ENCODE measurements around the gene ESYT3.
"Not testable (repeated sequence)": the region's sequence is repeated elsewhere in the genome, so short reads cannot be mapped to it uniquely, and the experiment has no call there.

ESYT3 gene

GRCh38 chr3:138407236-138407907 lies 27.0 kb upstream of the ESYT3 start:
- no peak for DNase-seq (ENCODE audit: low spot score)
- in situ Hi-C loops (cut with MboI; ENCODE audit: low sequenced_read_pairs, unreplicated experiment), result no loop called here
- TF ChIP-seq CTCF (IDR thresholded peaks at IDR 0.05; ENCODE audit: borderline replicate concordance, control extremely low read depth, extremely low read depth, insufficient read depth, missing control alignments), result no peak

- no peak for DNase-seq (ENCODE audit: low spot score)
- no peak for TF ChIP-seq CTCF (IDR thresholded peaks at IDR 0.05; ENCODE audit: borderline replicate concordance, control extremely low read depth, extremely low read depth, insufficient read depth, missing control alignments)
- in situ Hi-C loops (cut with MboI; ENCODE audit: low sequenced_read_pairs, unreplicated experiment), result no loop called here
Measured at GRCh38 chr3:138408751-138409570, 25.5 kb upstream of the ESYT3 start.

GRCh38 chr3:138412821-138413551 lies 21.4 kb upstream of the ESYT3 start:
- DNase-seq (ENCODE audit: low spot score), result no peak
- in situ Hi-C loops (cut with MboI; ENCODE audit: low sequenced_read_pairs, unreplicated experiment), result no loop called here
- no peak for TF ChIP-seq CTCF (IDR thresholded peaks at IDR 0.05; ENCODE audit: borderline replicate concordance, control extremely low read depth, extremely low read depth, insufficient read depth, missing control alignments)

GRCh38 chr3:138416236-138416635 lies 18.2 kb upstream of the ESYT3 start:
- in situ Hi-C loops (cut with MboI; ENCODE audit: low sequenced_read_pairs, unreplicated experiment); DNase-seq (ENCODE audit: low spot score): not testable (repeated sequence)

GRCh38 chr3:138417559-138417982 lies 16.8 kb upstream of the ESYT3 start:
- peak; percentile 75 for TF ChIP-seq CTCF (IDR thresholded peaks at IDR 0.05; ENCODE audit: borderline replicate concordance, control extremely low read depth, extremely low read depth, insufficient read depth, missing control alignments)
- DNase-seq (ENCODE audit: low spot score), result peak; percentile 78
- in situ Hi-C loops (cut with MboI; ENCODE audit: low sequenced_read_pairs, unreplicated experiment), result no loop called here

GRCh38 chr3:138418601-138419206 lies 15.7 kb upstream of the ESYT3 start:
- in situ Hi-C loops (cut with MboI; ENCODE audit: low sequenced_read_pairs, unreplicated experiment), result no loop called here
- no peak for TF ChIP-seq CTCF (IDR thresholded peaks at IDR 0.05; ENCODE audit: borderline replicate concordance, control extremely low read depth, extremely low read depth, insufficient read depth, missing control alignments)
- DNase-seq (ENCODE audit: low spot score), result no peak
